Measurements from ENCODE around the gene ZFP91.

GRCh38 chr11:58650496-58650895 lies 71.6 kb downstream of the ZFP91 start:
- no peak for TF ChIP-seq HDGF (IDR thresholded peaks at IDR 0.05; ENCODE audit: borderline replicate concordance)
- no peak for TF ChIP-seq FOXK2 (IDR thresholded peaks at IDR 0.05)
- no peak for TF ChIP-seq SUZ12 (IDR thresholded peaks at IDR 0.05)
- no peak for TF ChIP-seq LEF1 (IDR thresholded peaks at IDR 0.05; ENCODE audit: borderline replicate concordance)
